Umbilical cord (tissue), 2 donors: ENCODE results near the gene PPP1R3G. TPM values are rescaled to one million over a fixed set of nuclear protein-coding genes. Genes with fewer than 3 reads are reported as not detected.
"Not testable (repeated sequence)": the region's sequence is repeated elsewhere in the genome, so short reads cannot be mapped to it uniquely, and the experiment has no call there.

Experiments
- DNase-seq: peaks from one replicate; pipeline ENCODE4 v3.0.0-alpha.2; 2015; ENCODE audit warnings: low spot score
- total RNA-seq: library from RNA; depleted of rRNA; stranded (reverse); fragments of >200 nt; gene quantifications from one replicate; pipeline ENCODE4 v1.2.3, GENCODE V29; 2014; ENCODE audit warnings: low replicate concordance; ENCODE audit not compliant: insufficient read depth

The PPP1R3G gene
- total RNA-seq, 1 donor from 2014 or later: 8.9 TPM

GRCh38 chr6:5119090-5119951, 34.2 kb downstream of the PPP1R3G start:
- no peak for DNase-seq

- DNase-seq: no peak
Measured at GRCh38 chr6:5120011-5120410, 34.9 kb downstream of the PPP1R3G start.

GRCh38 chr6:5120543-5120942, 35.4 kb downstream of the PPP1R3G start:
- DNase-seq: not testable (repeated sequence)

GRCh38 chr6:5121479-5121878, 36.3 kb downstream of the PPP1R3G start:
- no peak for DNase-seq

GRCh38 chr6:5121956-5122355, 36.8 kb downstream of the PPP1R3G start:
- DNase-seq: no peak

- no peak for DNase-seq
Measured at GRCh38 chr6:5122504-5123112, 37.5 kb downstream of the PPP1R3G start.

GRCh38 chr6:5123296-5124143, 38.4 kb downstream of the PPP1R3G start:
- no peak for DNase-seq

- no peak for DNase-seq
Measured at GRCh38 chr6:5124526-5124925, 39.4 kb downstream of the PPP1R3G start.

GRCh38 chr6:5125152-5126006, 40.2 kb downstream of the PPP1R3G start:
- no peak for DNase-seq

- DNase-seq: peak; percentile 22
Measured at GRCh38 chr6:5126214-5126613, 41.1 kb downstream of the PPP1R3G start.

GRCh38 chr6:5127106-5127687, 42.1 kb downstream of the PPP1R3G start:
- no peak for DNase-seq

- DNase-seq: no peak
Measured at GRCh38 chr6:5128351-5128750, 43.2 kb downstream of the PPP1R3G start.

- DNase-seq: no peak
Measured at GRCh38 chr6:5130135-5130866, 45.2 kb downstream of the PPP1R3G start.

- DNase-seq: peak; percentile 89
Measured at GRCh38 chr6:5132731-5133130, 47.6 kb downstream of the PPP1R3G start.

GRCh38 chr6:5133943-5134342, 48.8 kb downstream of the PPP1R3G start:
- no peak for DNase-seq

- no peak for DNase-seq
Measured at GRCh38 chr6:5135788-5136376, 50.7 kb downstream of the PPP1R3G start.

- no peak for DNase-seq
Measured at GRCh38 chr6:5136851-5137250, 51.7 kb downstream of the PPP1R3G start.
